Hematopoietic multipotent progenitor cell treated with erythropoietin and hydrocortisone succinate and interleukin-3 and kit ligand, for 17 days (in vitro differentiated cells): ENCODE results near the gene APOA1.
A peak's percentile ranks its signal among the peaks of the same experiment; 100 is the strongest.

Experiments
- DNase-seq: peaks from one replicate; pipeline ENCODE4 v3.0.0-alpha.2; 2015; ENCODE audit warnings: low spot score

APOA1 gene

GRCh38 chr11:116788534-116788933 lies 48.9 kb downstream of the APOA1 start:
- DNase-seq: no peak

GRCh38 chr11:116787786-116788486 lies 49.5 kb downstream of the APOA1 start, which contains the start of gene ZPR1:
TSS of gene ZPR1 (minus strand) at chr11:116788023. CDS start at chr11:116787990, 33 bp downstream.
- peak; percentile 80 for DNase-seq

- no peak for DNase-seq
These were observed 50.0 kb downstream of the APOA1 start for GRCh38 chr11:116787436-116787785.

GRCh38 chr11:116786966-116787365 lies 50.5 kb downstream of the APOA1 start:
- DNase-seq: no peak

GRCh38 chr11:116786326-116786725 lies 51.1 kb downstream of the APOA1 start:
- no peak for DNase-seq
